Measurements from ENCODE around the gene TWSG1.

Gene TWSG1

GRCh38 chr18:9321736-9322135 lies 12.8 kb upstream of the TWSG1 start:
- Histone ChIP-seq H3K18ac (ENCODE audit: low read depth in 1 of 2, low read length in 2 of 2) (peak overlapping the region; percentile 49 to 84), H3K4me1 (ENCODE audit: control insufficient read depth, insufficient read depth, low read depth, low read length) (peaks cover 5% of the 10 kb centered on the region), H3K79me1 (replicated peaks; ENCODE audit: low read length, poor library complexity, severe bottlenecking) (no peaks in the 10 kb centered on the region), H4K91ac (ENCODE audit: low read length) (peak overlapping the region; percentile 9), H2AFZ (ENCODE audit: low read depth, low read length) (no peak overlapping the region), H3K4ac (ENCODE audit: low read depth in 1 of 2, low read length in 2 of 2) (peak overlapping the region in 1 of 2 experiments; percentile 5), H3K9me3 (ENCODE audit: control insufficient read depth, low read length) (peaks cover 5% of the 10 kb centered on the region), H3K23ac (ENCODE audit: low read length in 2 of 2) (no peak overlapping the region), H3K27ac (ENCODE audit: low read length, poor library complexity, severe bottlenecking) (no peak overlapping the region), H3K4me2 (ENCODE audit: low read length, poor library complexity, severe bottlenecking) (no peak overlapping the region), H2BK120ac (ENCODE audit: low read depth, low read length) (no peak overlapping the region), H2AK5ac (ENCODE audit: low read length, severe bottlenecking) (peak overlapping the region; percentile 79), H3K9ac (ENCODE audit: low read length) (no peak overlapping the region), H4K8ac (ENCODE audit: low read length) (no peak overlapping the region), H2BK5ac (ENCODE audit: low read depth, low read length, poor library complexity, severe bottlenecking) (no peak overlapping the region), H3K4me3 (ENCODE audit: insufficient read depth in 1 of 2, low read depth in 1 of 2, low read length in 2 of 2) (no peak overlapping the region), H2BK12ac (ENCODE audit: low read length in 2 of 2) (peak overlapping the region; percentile 22 to 92), H3K36me3 (ENCODE audit: control insufficient read depth in 1 of 2, insufficient read depth in 2 of 2, low read depth in 1 of 2, low read length in 2 of 2) (no peaks in the 10 kb centered on the region), H3K14ac (ENCODE audit: low read length in 2 of 2) (no peak overlapping the region), H3K27me3 (ENCODE audit: control insufficient read depth in 1 of 2, insufficient read depth in 1 of 2, low read length in 2 of 2) (no peaks in the 10 kb centered on the region), H2BK15ac (ENCODE audit: low read depth, poor library complexity, severe bottlenecking) (no peak overlapping the region)
- WGBS: 92% methylated on average over 4 of the region's 4 CpGs
- DNase-seq: no peak

GRCh38 chr18:9322744-9323143 lies 11.8 kb upstream of the TWSG1 start:
- Histone ChIP-seq H2AFZ (ENCODE audit: low read depth, low read length) (no peak overlapping the region), H3K27me3 (ENCODE audit: control insufficient read depth in 1 of 2, insufficient read depth in 1 of 2, low read length in 2 of 2) (no peaks in the 10 kb centered on the region), H4K91ac (ENCODE audit: low read length) (no peak overlapping the region), H3K9ac (ENCODE audit: low read length) (no peak overlapping the region), H3K4me3 (ENCODE audit: insufficient read depth in 1 of 2, low read depth in 1 of 2, low read length in 2 of 2) (no peak overlapping the region), H2BK5ac (ENCODE audit: low read depth, low read length, poor library complexity, severe bottlenecking) (no peak overlapping the region), H3K4me2 (ENCODE audit: low read length, poor library complexity, severe bottlenecking) (no peak overlapping the region), H2BK12ac (ENCODE audit: low read length in 2 of 2) (peak overlapping the region; percentile 47 to 67), H3K4ac (ENCODE audit: low read depth in 1 of 2, low read length in 2 of 2) (no peak overlapping the region), H3K4me1 (ENCODE audit: control insufficient read depth, insufficient read depth, low read depth, low read length) (peaks cover 5% of the 10 kb centered on the region), H3K9me3 (ENCODE audit: control insufficient read depth, low read length) (no peaks in the 10 kb centered on the region), H3K79me1 (replicated peaks; ENCODE audit: low read length, poor library complexity, severe bottlenecking) (no peaks in the 10 kb centered on the region), H3K14ac (ENCODE audit: low read length in 2 of 2) (no peak overlapping the region), H2AK5ac (ENCODE audit: low read length, severe bottlenecking) (no peak overlapping the region), H3K36me3 (ENCODE audit: control insufficient read depth in 1 of 2, insufficient read depth in 2 of 2, low read depth in 1 of 2, low read length in 2 of 2) (no peaks in the 10 kb centered on the region), H2BK15ac (ENCODE audit: low read depth, poor library complexity, severe bottlenecking) (no peak overlapping the region), H3K27ac (ENCODE audit: low read length, poor library complexity, severe bottlenecking) (no peak overlapping the region), H2BK120ac (ENCODE audit: low read depth, low read length) (no peak overlapping the region), H3K18ac (ENCODE audit: low read depth in 1 of 2, low read length in 2 of 2) (peak overlapping the region in 1 of 2 experiments; percentile 21), H4K8ac (ENCODE audit: low read length) (no peak overlapping the region), H3K23ac (ENCODE audit: low read length in 2 of 2) (no peak overlapping the region)
- no peak for DNase-seq
- 82% methylated on average over 2 of the region's 2 CpGs for WGBS

GRCh38 chr18:9323750-9324445 lies 10.7 kb upstream of the TWSG1 start:
- Histone ChIP-seq H3K9ac (ENCODE audit: low read length) (no peak overlapping the region), H2BK5ac (ENCODE audit: low read depth, low read length, poor library complexity, severe bottlenecking) (no peak overlapping the region), H3K36me3 (ENCODE audit: control insufficient read depth in 1 of 2, insufficient read depth in 2 of 2, low read depth in 1 of 2, low read length in 2 of 2) (no peaks in the 10 kb centered on the region), H2BK12ac (ENCODE audit: low read length in 2 of 2) (no peak overlapping the region), H3K18ac (ENCODE audit: low read depth in 1 of 2, low read length in 2 of 2) (no peak overlapping the region), H2AFZ (ENCODE audit: low read depth, low read length) (no peak overlapping the region), H3K79me1 (replicated peaks; ENCODE audit: low read length, poor library complexity, severe bottlenecking) (no peaks in the 10 kb centered on the region), H2BK120ac (ENCODE audit: low read depth, low read length) (no peak overlapping the region), H3K4me1 (ENCODE audit: control insufficient read depth, insufficient read depth, low read depth, low read length) (peaks cover 5% of the 10 kb centered on the region), H3K23ac (ENCODE audit: low read length in 2 of 2) (no peak overlapping the region), H2BK15ac (ENCODE audit: low read depth, poor library complexity, severe bottlenecking) (no peak overlapping the region), H3K27ac (ENCODE audit: low read length, poor library complexity, severe bottlenecking) (no peak overlapping the region), H3K9me3 (ENCODE audit: control insufficient read depth, low read length) (no peaks in the 10 kb centered on the region), H3K4me3 (ENCODE audit: insufficient read depth in 1 of 2, low read depth in 1 of 2, low read length in 2 of 2) (no peak overlapping the region), H2AK5ac (ENCODE audit: low read length, severe bottlenecking) (no peak overlapping the region), H4K91ac (ENCODE audit: low read length) (no peak overlapping the region), H3K27me3 (ENCODE audit: control insufficient read depth in 1 of 2, insufficient read depth in 1 of 2, low read length in 2 of 2) (no peaks in the 10 kb centered on the region), H3K4ac (ENCODE audit: low read depth in 1 of 2, low read length in 2 of 2) (no peak overlapping the region), H4K8ac (ENCODE audit: low read length) (no peak overlapping the region), H3K4me2 (ENCODE audit: low read length, poor library complexity, severe bottlenecking) (no peak overlapping the region), H3K14ac (ENCODE audit: low read length in 2 of 2) (no peak overlapping the region)
- DNase-seq: peak; percentile 61
- 75% methylated on average over 1 of the region's 3 CpGs for WGBS

- no peak for DNase-seq
- H3K9me3 ChIP-seq (ENCODE audit: control insufficient read depth, low read length): no peaks in the 10 kb centered on the region
- no peak overlapping the region for H2BK5ac ChIP-seq (ENCODE audit: low read depth, low read length, poor library complexity, severe bottlenecking)
- H3K36me3 ChIP-seq (ENCODE audit: control insufficient read depth in 1 of 2, insufficient read depth in 2 of 2, low read depth in 1 of 2, low read length in 2 of 2): no peaks in the 10 kb centered on the region
- no peak overlapping the region for H2BK15ac ChIP-seq (ENCODE audit: low read depth, poor library complexity, severe bottlenecking)
- no peak overlapping the region for H3K4me3 ChIP-seq (ENCODE audit: insufficient read depth in 1 of 2, low read depth in 1 of 2, low read length in 2 of 2)
- H3K4me2 ChIP-seq (ENCODE audit: low read length, poor library complexity, severe bottlenecking): no peak overlapping the region
- H3K4ac ChIP-seq (ENCODE audit: low read depth in 1 of 2, low read length in 2 of 2): no peak overlapping the region
- no peak overlapping the region for H4K91ac ChIP-seq (ENCODE audit: low read length)
- 92% methylated on average over 2 of the region's 2 CpGs for WGBS
- H4K8ac ChIP-seq (ENCODE audit: low read length): no peak overlapping the region
- no peak overlapping the region for H3K9ac ChIP-seq (ENCODE audit: low read length)
- H3K18ac ChIP-seq (ENCODE audit: low read depth in 1 of 2, low read length in 2 of 2): no peak overlapping the region
- no peak overlapping the region for H3K27ac ChIP-seq (ENCODE audit: low read length, poor library complexity, severe bottlenecking)
- no peaks in the 10 kb centered on the region for H3K27me3 ChIP-seq (ENCODE audit: control insufficient read depth in 1 of 2, insufficient read depth in 1 of 2, low read length in 2 of 2)
- no peak overlapping the region for H3K23ac ChIP-seq (ENCODE audit: low read length in 2 of 2)
- no peak overlapping the region for H2BK120ac ChIP-seq (ENCODE audit: low read depth, low read length)
- H2AK5ac ChIP-seq (ENCODE audit: low read length, severe bottlenecking): no peak overlapping the region
- no peaks in the 10 kb centered on the region for H3K79me1 ChIP-seq (replicated peaks; ENCODE audit: low read length, poor library complexity, severe bottlenecking)
- peaks cover 3% of the 10 kb centered on the region for H3K4me1 ChIP-seq (ENCODE audit: control insufficient read depth, insufficient read depth, low read depth, low read length)
- H3K14ac ChIP-seq (ENCODE audit: low read length in 2 of 2): no peak overlapping the region
- H2BK12ac ChIP-seq (ENCODE audit: low read length in 2 of 2): no peak overlapping the region
- H2AFZ ChIP-seq (ENCODE audit: low read depth, low read length): no peak overlapping the region
Measured at GRCh38 chr18:9325716-9326115, 8.9 kb upstream of the TWSG1 start.
